ENCODE results near the gene PTPRN2.

DNA sequence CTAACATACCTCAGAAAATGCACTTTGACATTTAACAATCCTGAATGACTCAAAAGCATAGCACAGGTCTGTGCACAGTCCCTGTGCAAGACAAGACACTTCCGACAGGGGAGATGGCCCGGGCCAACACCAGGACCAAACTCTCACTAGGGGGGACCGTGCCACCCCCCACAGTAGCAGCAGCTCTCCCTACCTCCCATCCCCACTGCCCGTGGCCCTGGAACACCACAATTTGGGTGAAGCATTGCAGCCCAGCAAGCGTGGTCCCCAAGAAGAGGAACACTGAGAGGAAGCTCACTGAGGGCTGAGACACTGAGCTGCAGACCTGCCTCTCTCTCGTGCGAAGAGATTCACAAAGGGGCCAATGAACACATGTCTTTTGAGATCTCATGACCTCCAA lies 26.0 kb downstream of the PTPRN2 start:
- TF ChIP-seq KDM5A (IDR thresholded peaks at IDR 0.05; ENCODE audit: low read length) (no peak), TAF1 (IDR thresholded peaks at IDR 0.05; ENCODE audit: low read depth, low read length) (no peak)
- TF ChIP-seq, protein P1, sequence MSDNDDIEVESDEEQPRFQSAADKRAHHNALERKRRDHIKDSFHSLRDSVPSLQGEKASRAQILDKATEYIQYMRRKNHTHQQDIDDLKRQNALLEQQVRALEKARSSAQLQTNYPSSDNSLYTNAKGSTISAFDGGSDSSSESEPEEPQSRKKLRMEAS (IDR thresholded peaks at IDR 0.05) = no peak

Measured in H1 (cell line).